ENCODE data around the gene GSKIP.

GRCh38 chr14:96417254-96417653 lies 53.9 kb downstream of the GSKIP start:
- no peak for TF ChIP-seq EZH2phosphoT487 (IDR thresholded peaks at IDR 0.05; ENCODE audit: low read depth)
- TF ChIP-seq CTCF (IDR thresholded peaks at IDR 0.05; ENCODE audit: low read depth, low read length) = no peak

Data from OCI-LY3 (cell line).